GM18511 (cell line): ENCODE measurements around the gene HSPB7.
"Not testable (repeated sequence)": the region's sequence is repeated elsewhere in the genome, so short reads cannot be mapped to it uniquely, and the experiment has no call there.

Experiments used
- ATAC-seq: cut with Tn5 transposase; IDR thresholded peaks from one replicate; pipeline ENCODE4 v1.9.1; 2021; ENCODE audit warnings: mild to moderate bottlenecking, moderate library complexity; ENCODE audit not compliant: unreplicated experiment

The HSPB7 gene

GRCh38 chr1:16009030-16009460 lies 8.8 kb downstream of the HSPB7 start:
- ATAC-seq = no peak

DNA sequence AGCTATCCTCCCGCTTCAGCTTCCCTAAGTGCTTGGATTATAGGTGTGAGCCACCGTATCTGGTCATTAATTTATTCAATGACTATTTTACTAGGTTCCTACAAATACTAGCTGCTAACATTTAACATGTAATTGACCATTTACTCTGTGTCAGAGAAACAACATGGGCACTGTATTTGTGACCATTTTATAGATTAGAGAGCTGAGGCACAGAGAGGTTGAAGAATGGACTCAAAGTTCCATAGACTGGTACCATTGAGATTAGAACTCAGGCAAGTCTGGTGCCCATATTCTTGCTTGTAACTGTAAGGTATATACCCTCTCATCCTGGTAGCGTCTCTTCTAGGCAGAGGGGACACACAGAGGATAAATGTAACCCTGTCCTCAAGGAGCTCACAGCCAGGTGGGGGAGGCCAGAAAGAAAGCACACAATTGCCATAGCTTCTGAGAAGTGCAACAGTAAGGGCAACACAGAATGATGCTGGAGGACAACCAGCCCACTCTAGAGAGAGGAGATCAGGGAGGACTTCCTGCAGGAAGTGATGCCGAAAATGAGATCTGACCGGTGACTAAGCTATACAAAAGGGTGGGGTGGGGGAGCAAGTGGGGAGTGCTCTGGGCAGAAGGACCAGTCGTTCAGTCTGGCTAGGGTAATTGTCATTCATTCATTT lies 10.0 kb downstream of the HSPB7 start:
- ATAC-seq = no peak

DNA sequence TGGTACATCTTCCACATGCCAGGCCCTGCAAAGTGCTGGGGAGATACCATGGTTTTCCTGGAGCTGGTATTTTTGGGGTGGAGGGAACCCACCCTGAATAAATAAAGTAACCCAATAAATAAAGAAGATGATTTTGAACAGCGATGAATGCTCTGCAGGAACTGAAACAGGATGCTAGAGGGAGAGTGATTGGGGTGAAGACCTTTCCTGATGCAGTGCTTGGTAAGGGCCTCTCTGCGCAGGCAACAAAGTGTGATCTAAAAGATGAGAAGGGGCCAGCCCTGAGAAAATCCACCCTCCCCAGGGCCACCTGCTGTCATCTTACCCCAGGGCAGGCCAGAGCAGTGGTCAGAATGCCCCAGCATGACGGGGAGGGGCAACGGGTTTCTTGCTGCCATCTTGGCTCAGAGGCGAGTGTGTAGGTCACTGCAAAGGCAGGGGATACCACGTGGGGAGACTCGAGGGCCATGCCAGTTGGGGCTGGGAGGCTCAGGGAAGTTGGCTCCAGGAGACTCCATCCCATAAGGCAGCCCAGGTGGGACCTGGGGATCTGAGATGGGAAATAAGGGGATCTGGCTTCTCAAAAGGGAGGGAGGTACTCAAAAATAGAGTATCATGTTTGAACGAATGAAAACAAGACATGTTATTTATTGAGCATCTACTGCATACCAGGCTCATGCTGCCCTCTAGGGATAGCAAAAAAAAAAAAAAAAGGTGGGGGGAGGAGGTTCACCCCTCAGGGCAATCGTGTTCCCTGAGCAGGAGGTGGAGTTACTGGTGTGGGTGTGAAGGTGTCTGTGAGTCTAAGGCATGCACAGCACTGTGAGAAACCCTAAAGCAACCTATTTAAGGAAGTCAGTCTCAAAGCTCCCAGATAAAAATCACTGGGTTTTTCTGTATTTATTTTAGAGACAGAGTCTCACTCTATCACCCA lies 11.0 kb downstream of the HSPB7 start:
- ATAC-seq = no peak

- ATAC-seq = no peak
Measured at GRCh38 chr1:16006010-16006409, 11.8 kb downstream of the HSPB7 start.

DNA sequence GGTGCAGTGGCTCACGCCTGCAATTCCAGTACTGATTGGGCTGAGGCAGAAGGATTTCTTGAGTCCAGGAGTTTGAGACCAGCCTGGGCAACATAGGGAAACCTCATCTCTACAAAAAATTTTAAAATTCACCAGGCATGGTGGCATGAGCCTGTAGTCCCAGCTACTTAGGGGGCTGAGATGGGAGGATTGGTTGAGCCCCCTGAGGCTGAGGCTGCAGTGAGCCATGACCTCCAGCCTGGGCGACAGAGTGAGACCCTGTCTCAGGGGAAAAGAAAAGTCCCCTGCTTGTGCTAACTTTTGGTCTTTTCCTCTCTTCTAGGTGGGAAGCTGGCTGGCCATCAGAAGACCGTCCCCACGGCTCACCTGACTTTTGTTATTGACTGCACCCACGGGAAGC lies 12.2 kb downstream of the HSPB7 start:
- no peak for ATAC-seq

DNA sequence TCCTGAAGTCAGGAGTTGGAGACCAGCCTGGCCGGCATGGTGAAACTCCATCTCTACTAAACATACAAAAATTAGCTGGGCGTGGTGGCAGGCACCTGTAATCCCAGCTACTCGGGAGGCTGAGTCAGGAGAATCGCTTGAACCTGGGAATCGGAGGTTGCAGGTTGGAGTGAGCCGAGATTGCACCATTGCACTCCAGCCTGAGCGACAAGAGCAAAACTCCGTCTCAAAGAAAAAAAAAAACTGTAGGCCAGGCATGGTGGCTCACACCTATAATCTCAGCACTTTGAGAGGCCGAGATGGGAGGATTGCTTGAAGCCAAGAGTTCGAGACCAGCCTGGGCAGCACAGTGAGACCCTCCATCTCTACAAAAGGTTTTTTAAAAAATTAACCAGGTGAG lies 16.6 kb downstream of the HSPB7 start:
- not testable (repeated sequence) for ATAC-seq

DNA sequence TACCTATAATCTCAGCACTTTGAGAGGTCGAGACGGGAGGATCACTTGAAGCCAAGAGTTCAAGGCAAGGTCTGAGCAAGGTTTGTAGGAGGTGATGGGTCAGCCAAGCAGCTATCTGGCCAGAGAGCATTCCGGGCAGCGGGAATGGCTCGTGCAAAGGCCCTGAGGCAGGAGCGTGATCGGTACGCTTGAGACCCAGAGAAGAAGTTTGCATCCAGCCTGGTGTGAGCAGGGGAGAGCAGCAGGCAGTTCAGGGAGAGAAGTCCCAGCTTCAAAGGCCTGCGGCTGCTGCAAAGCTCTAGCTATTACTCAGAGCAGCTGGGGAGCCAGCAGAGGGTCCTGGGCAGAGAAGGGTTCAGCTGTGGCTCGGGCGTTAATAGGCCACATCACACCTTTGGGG lies 18.9 kb downstream of the HSPB7 start:
- ATAC-seq = no peak

- ATAC-seq = no peak
Measured at GRCh38 chr1:15997637-15998280, 20.1 kb downstream of the HSPB7 start.

GRCh38 chr1:15997076-15997585 lies 20.7 kb downstream of the HSPB7 start:
- no peak for ATAC-seq

- ATAC-seq = no peak
Measured at GRCh38 chr1:15994590-15995351, 23.1 kb downstream of the HSPB7 start.

DNA sequence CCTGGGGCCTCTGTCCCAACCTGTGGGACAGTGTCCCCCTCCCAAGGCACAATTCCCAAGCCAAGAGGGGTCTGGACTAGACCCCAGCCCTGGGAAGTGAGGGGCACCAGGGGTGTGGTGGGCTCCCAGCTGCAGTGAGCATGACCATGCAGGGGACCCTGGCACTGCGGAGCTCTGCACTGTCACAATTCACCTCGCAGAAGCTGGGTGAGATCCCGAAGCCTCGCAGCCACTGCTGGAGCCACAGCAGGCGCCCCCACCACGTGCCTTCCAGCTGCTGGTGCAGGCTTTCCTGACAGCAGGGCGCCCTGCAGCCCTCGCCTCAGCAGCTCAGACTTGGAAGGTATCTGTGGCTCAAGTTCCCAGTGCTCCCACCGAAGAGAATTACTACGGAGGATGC lies 23.8 kb downstream of the HSPB7 start:
- ATAC-seq = no peak

- no peak for ATAC-seq
Measured at GRCh38 chr1:15993666-15994065, 24.2 kb downstream of the HSPB7 start.

GRCh38 chr1:15992582-15993500 lies 25.0 kb downstream of the HSPB7 start:
- no peak for ATAC-seq

- ATAC-seq = no peak
Measured at GRCh38 chr1:15992187-15992553, 25.7 kb downstream of the HSPB7 start.

GRCh38 chr1:15991427-15992186 lies 26.2 kb downstream of the HSPB7 start:
- no peak for ATAC-seq

GRCh38 chr1:15989776-15990175 lies 28.1 kb downstream of the HSPB7 start:
- ATAC-seq = no peak

DNA sequence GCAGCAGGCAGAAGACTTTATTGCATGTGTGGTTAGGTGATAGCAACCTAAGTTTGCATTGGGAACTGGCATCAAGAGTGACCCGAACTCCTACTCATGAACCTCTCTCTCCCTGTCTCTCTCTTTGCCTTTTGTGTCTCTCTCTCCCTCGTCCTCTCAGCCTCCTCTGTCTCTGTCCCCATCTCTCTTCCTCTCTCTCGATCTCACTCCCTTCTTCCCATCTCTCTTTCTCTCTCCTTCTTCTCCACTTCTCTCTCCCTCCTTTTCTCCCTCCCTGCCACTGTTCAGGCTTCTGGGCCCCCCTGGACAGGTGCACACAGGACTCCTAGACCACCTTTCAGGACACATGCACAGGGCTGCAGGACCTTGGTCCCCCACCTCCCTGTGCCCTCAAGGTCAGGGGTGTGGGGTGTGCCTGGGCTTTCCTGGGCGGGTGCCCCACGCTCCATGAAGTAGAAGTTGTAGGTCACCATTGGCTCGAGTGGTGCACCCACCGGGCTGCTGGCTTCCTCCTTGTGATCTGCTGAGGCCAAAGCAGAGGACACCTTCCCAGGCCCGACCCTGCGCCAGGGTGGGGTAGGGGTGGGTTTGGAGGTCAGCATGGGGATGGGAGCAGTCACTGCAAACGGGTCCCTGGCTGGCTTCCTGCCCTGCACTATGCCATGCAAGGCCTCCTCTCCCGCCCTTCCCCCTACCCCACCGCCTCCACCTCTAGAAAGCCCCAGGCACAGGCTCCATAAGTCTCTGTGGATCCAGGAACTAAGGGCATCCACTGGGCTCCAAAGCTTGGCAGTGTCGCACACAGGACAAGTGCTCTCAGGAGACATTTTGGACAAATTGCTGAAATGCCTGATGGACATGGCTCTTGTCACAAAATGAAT lies 28.7 kb downstream of the HSPB7 start:
- ATAC-seq = no peak
